GM21390 (cell line): Measurements from ENCODE around the gene CCDC74B.
"Not testable (repeated sequence)": the region's sequence is repeated elsewhere in the genome, so short reads cannot be mapped to it uniquely, and the experiment has no call there.

Experiments used
- ATAC-seq: cut with Tn5 transposase; IDR thresholded peaks from one replicate; pipeline ENCODE4 v1.9.1; 2021; ENCODE audit not compliant: unreplicated experiment

CCDC74B gene

GRCh38 chr2:130150181-130151144, 5.6 kb upstream of the CCDC74B start:
- ATAC-seq = no peak

GRCh38 chr2:130148515-130148914, 3.6 kb upstream of the CCDC74B start:
- ATAC-seq = not testable (repeated sequence)

- peak; percentile 36 for ATAC-seq
Measured at GRCh38 chr2:130143266-130144039, 1.5 kb downstream of the CCDC74B start.

GRCh38 chr2:130142396-130143265, 2.3 kb downstream of the CCDC74B start:
- not testable (repeated sequence) for ATAC-seq

- not testable (repeated sequence) for ATAC-seq
Measured at GRCh38 chr2:130141645-130142370, 3.1 kb downstream of the CCDC74B start.

- not testable (repeated sequence) for ATAC-seq
Measured at GRCh38 chr2:130141002-130141401, 3.9 kb downstream of the CCDC74B start.

- not testable (repeated sequence) for ATAC-seq
Measured at GRCh38 chr2:130140516-130140915, 4.4 kb downstream of the CCDC74B start.

GRCh38 chr2:130139331-130140280, 5.3 kb downstream of the CCDC74B start:
- ATAC-seq = not testable (repeated sequence)

GRCh38 chr2:130138841-130139251, 6.1 kb downstream of the CCDC74B start:
- ATAC-seq = not testable (repeated sequence)

GRCh38 chr2:130138326-130138725, 6.6 kb downstream of the CCDC74B start:
- not testable (repeated sequence) for ATAC-seq

- ATAC-seq = not testable (repeated sequence)
Measured at GRCh38 chr2:130137118-130137517, 7.8 kb downstream of the CCDC74B start.

- not testable (repeated sequence) for ATAC-seq
Measured at GRCh38 chr2:130136546-130136945, 8.4 kb downstream of the CCDC74B start.

GRCh38 chr2:130135692-130136541, 9.0 kb downstream of the CCDC74B start:
- ATAC-seq = no peak

GRCh38 chr2:130129120-130129829, 15.6 kb downstream of the CCDC74B start, which contains the start of gene POTEF:
TSS of gene POTEF (minus strand) at chr2:130129222. CDS start at chr2:130120515, 8,707 bp downstream.
- ATAC-seq = not testable (repeated sequence)

- not testable (repeated sequence) for ATAC-seq
Measured at GRCh38 chr2:130128464-130128863, 16.4 kb downstream of the CCDC74B start.

- ATAC-seq = not testable (repeated sequence)
Measured at GRCh38 chr2:130127726-130128125, 17.2 kb downstream of the CCDC74B start.

GRCh38 chr2:130120924-130121323, 24.0 kb downstream of the CCDC74B start:
- ATAC-seq = not testable (repeated sequence)
